Heart left ventricle (tissue), 16 donors: ENCODE measurements around the gene LRRK2. TPM values are rescaled to one million over a fixed set of nuclear protein-coding genes. Genes with fewer than 3 reads are reported as not detected.
A peak's percentile ranks its signal among the peaks of the same experiment; 100 is the strongest.

ENCODE experiments used
- ATAC-seq, 4 donors: fragments of 200-7000 bp; cut with Tn5 transposase; one replicate each; pipeline ENCODE4 v1.9.1; 2020 to 2022; ENCODE audit warnings: moderate library complexity in 4 of 4, mild to moderate bottlenecking in 3 of 4, moderate number of reproducible peaks in 1 of 4
- DNase-seq, 5 donors: peaks; one replicate each; pipeline ENCODE4 v3.0.0-alpha.2; 2020
- H3K27ac ChIP-seq, 12 donors: fragments of 200-600 bp; sonication (generic) in 4 of 12; one replicate each; pipeline versions ENCODE4 v1.5.0 to v1.8.0; 2016 to 2022; ENCODE audit warnings: mild to moderate bottlenecking in 2 of 12
- H3K27me3 ChIP-seq, 9 donors: fragments of 200-600 bp; sonication (generic) in 2 of 9; one replicate each; pipeline versions ENCODE4 v1.5.1 to v1.8.0; 2016 to 2022; ENCODE audit warnings: mild to moderate bottlenecking in 3 of 9
- H3K36me3 ChIP-seq, 9 donors: fragments of 200-600 bp; sonication (generic) in 2 of 9; one replicate each; pipeline versions ENCODE4 v1.5.0 to v1.8.0; 2018 to 2022; ENCODE audit warnings: mild to moderate bottlenecking in 2 of 9
- H3K4me1 ChIP-seq, 12 donors: fragments of 200-600 bp; sonication (generic) in 4 of 12; one replicate each; pipeline versions ENCODE4 v1.5.0 to v1.8.0; 2016 to 2022; ENCODE audit warnings: mild to moderate bottlenecking in 3 of 12
- H3K4me3 ChIP-seq, 12 donors: fragments of 200-600 bp; sonication (generic) in 4 of 12; one replicate each; pipeline versions ENCODE4 v1.5.0 to v1.8.0; 2017 to 2022; ENCODE audit warnings: mild to moderate bottlenecking in 9 of 12, moderate library complexity in 4 of 12
- H3K9me3 ChIP-seq, 12 donors: fragments of 200-600 bp; sonication (generic) in 4 of 12; one replicate each; pipeline versions ENCODE4 v1.5.0 to v1.8.0; 2016 to 2022; ENCODE audit warnings: mild to moderate bottlenecking in 1 of 12
- CTCF ChIP-seq, 12 donors: fragments of 200-600 bp; sonication (generic) in 4 of 12; IDR thresholded peaks; one replicate each; pipeline versions ENCODE4 v1.5.0 to v1.8.0; 2018 to 2022; ENCODE audit warnings: antibody characterized with exemption in 12 of 12, mild to moderate bottlenecking in 5 of 12
- POLR2A ChIP-seq, 2 donors: fragments of 450-650 bp; IDR thresholded peaks; one replicate each; pipeline ENCODE4 v1.6.1; 2017; ENCODE audit warnings: antibody characterized with exemption in 2 of 2, mild to moderate bottlenecking in 2 of 2, moderate library complexity in 2 of 2
- WGBS, 4 donors: extraction: QIAGEN DNeasy Blood & Tissue Kit in 2 of 4; methylation state at CpG; one replicate each; pipeline versions ENCODE4 v1.1.5 to v1.1.7; 2013 to 2018; 5-methylcytosine and 5-hydroxymethylcytosine counted together
- intact Hi-C, 10 donors: fragments of 100-400 bp; cut with DNase I; formaldehyde crosslinking; loops; one replicate each; pipeline versions ENCODE4 v1.11.1 to v1.14.2; 2022
- polyA plus RNA-seq, 2 donors: library from polyadenylated mRNA; stranded (reverse); fragments of 200-250 nt; gene quantifications; one replicate each; pipeline ENCODE4 v1.2.3, GENCODE V29; 2013
- total RNA-seq, 9 donors: library from RNA; depleted of rRNA in 2 of 9; stranded (reverse); fragments of >200 nt in 2 of 9; fragmentation: NEBNext Ultra II Directional in 3 of 9; extraction: Animal tissue kit (Norgen Biotek cat#: 25700) in 3 of 9; gene quantifications; one replicate each; pipeline versions ENCODE4 v1.1.0 to v1.2.4, GENCODE V29; 2016 to 2023
- donor health status: ischemic (EF 13 %, LVEDD 7.1; RV severe dilation, severe dysfunction).
- donor health status: healthy with polysubstance abuse.
- donor health status: DM: no; HTN: yes; CAD: no.
- donor health status: DM: no; HTN: no; CAD: no.
- donor health status: ischemic (EF 25% LVEDD 6.9; RV normal size, moderate dysfunction).
- donor health status: ischemic (EF 25% LVEDD 5.7; RV mildly dilated, moderate dysfunction).
- donor health status: healthy.
- donor health status: DM: yes; HTN: yes; CAD: no.
- donor health status: ischemic (EF 35%, LVEDD 5.7; RV mildly dilated, moderate dysfunction).
- donor health status: nonischemic (EF 11% LVEDD 7.7; RV severe dilation, severe dysfunction).
- donor health status: DM: yes; HTN: yes; CAD: no.
- donor health status: PGD.
- donor health status: ischemic (EF 29% LVEDD 5.4; RV normal size, mild dysfunction).
- donor health status: nonischemic (EF 23%, LVEDD 6.1; RV moderate dilation, normal function).

Gene LRRK2
- total and polyA plus RNA-seq, 11 donors = 0.72 to 12.3 (median 5.0) TPM

GRCh38 chr12:40310211-40310610, 85.4 kb downstream of the LRRK2 start:
- intact Hi-C loops = loop anchor here in 7 of 10 donors (5.0 to 10.0 kb wide), 2 partner anchors 155 to 158 kb away; no protein-coding TSS in a partner anchor
- Histone ChIP-seq H3K36me3 (peaks cover 0 to 57% (median 20%) of the 10 kb centered on the region in 9 donors), H3K4me3 (no peak overlapping the region), H3K4me1 (no peaks in the 10 kb centered on the region), H3K27me3 (no peaks in the 10 kb centered on the region), H3K27ac (no peak overlapping the region), H3K9me3 (no peaks in the 10 kb centered on the region)
- 84 to 85% (median 85%) methylated on average over 9 of the region's 9 CpGs for WGBS, 4 donors
- TF ChIP-seq CTCF (IDR thresholded peaks at IDR 0.05) = no peak
- no peak for TF ChIP-seq POLR2A (IDR thresholded peaks at IDR 0.05)
- DNase-seq (no peak), ATAC-seq (no peak)

GRCh38 chr12:40312196-40312595, 87.4 kb downstream of the LRRK2 start:
- Histone ChIP-seq H3K4me1 (no peaks in the 10 kb centered on the region), H3K36me3 (peaks cover 0 to 61% (median 20%) of the 10 kb centered on the region in 9 donors), H3K27me3 (no peaks in the 10 kb centered on the region), H3K27ac (no peak overlapping the region), H3K4me3 (no peak overlapping the region), H3K9me3 (no peaks in the 10 kb centered on the region)
- no peak for DNase-seq
- TF ChIP-seq CTCF (IDR thresholded peaks at IDR 0.05) = no peak
- no peak for TF ChIP-seq POLR2A (IDR thresholded peaks at IDR 0.05)
- intact Hi-C loops = loop anchor here in 8 of 10 donors (2.0 to 10.0 kb wide), 3 partner anchors 157 to 160 kb away; no protein-coding TSS in a partner anchor
- ATAC-seq = no peak

GRCh38 chr12:40312982-40313576, 88.3 kb downstream of the LRRK2 start:
- Histone ChIP-seq H3K4me3 (no peak overlapping the region), H3K27ac (no peak overlapping the region), H3K9me3 (no peaks in the 10 kb centered on the region), H3K4me1 (no peaks in the 10 kb centered on the region), H3K36me3 (peaks cover 0 to 69% (median 25%) of the 10 kb centered on the region in 9 donors), H3K27me3 (no peaks in the 10 kb centered on the region)
- ATAC-seq = no peak
- intact Hi-C loops = loop anchor here in 8 of 10 donors (2.0 to 10.0 kb wide), 3 partner anchors 158 to 161 kb away; no protein-coding TSS in a partner anchor
- WGBS, 4 donors = 37 to 43% (median 41%) methylated on average over 4 of the region's 4 CpGs
- DNase-seq = no peak
- TF ChIP-seq POLR2A (IDR thresholded peaks at IDR 0.05) = no peak
- TF ChIP-seq CTCF (IDR thresholded peaks at IDR 0.05) = peak in 10 of 12 donors; percentile 17 to 51 (median 34)

- no peak overlapping the region for H3K4me3 ChIP-seq
- intact Hi-C loops = loop anchor here in 8 of 10 donors (2.0 to 10.0 kb wide), 3 partner anchors 159 to 162 kb away; no protein-coding TSS in a partner anchor
- peaks cover 0 to 66% (median 26%) of the 10 kb centered on the region in 9 donors for H3K36me3 ChIP-seq
- no peak for TF ChIP-seq POLR2A (IDR thresholded peaks at IDR 0.05)
- no peak for TF ChIP-seq CTCF (IDR thresholded peaks at IDR 0.05)
- no peaks in the 10 kb centered on the region for H3K9me3 ChIP-seq
- no peak overlapping the region for H3K27ac ChIP-seq
- no peaks in the 10 kb centered on the region for H3K27me3 ChIP-seq
- DNase-seq (no peak), ATAC-seq (no peak)
- no peaks in the 10 kb centered on the region for H3K4me1 ChIP-seq
- 90 to 92% (median 91%) methylated on average over 10 of the region's 10 CpGs for WGBS, 4 donors
These were observed 89.1 kb downstream of the LRRK2 start for GRCh38 chr12:40313928-40314327.
